ENCODE results near the gene INMT. TPM values are rescaled to one million over a fixed set of nuclear protein-coding genes. Genes with fewer than 3 reads are reported as not detected.
A peak's percentile ranks its signal among the peaks of the same experiment; 100 is the strongest.

Gene INMT
- total and polyA plus RNA-seq, 4 donors: 0.84 to 130 (median 28.6) TPM

- H3K9me3 ChIP-seq (ENCODE audit: control insufficient read depth in 4 of 4, low read length in 3 of 4): no peaks in the 10 kb centered on the region
- no peak overlapping the region for H3K27ac ChIP-seq (ENCODE audit: low read depth in 1 of 2, low read length in 2 of 2)
- TF ChIP-seq CTCF (IDR thresholded peaks at IDR 0.05; ENCODE audit: low read depth, low read length, missing input control): no peak
- peak; percentile 57 to 62 for TF ChIP-seq RAD21 (IDR thresholded peaks at IDR 0.05)
- TF ChIP-seq MAX (IDR thresholded peaks at IDR 0.05): no peak
- TF ChIP-seq HNF4G (IDR thresholded peaks at IDR 0.05): no peak
- H3K9ac ChIP-seq (ENCODE audit: low read depth in 1 of 2, low read length in 2 of 2): no peak overlapping the region
- H3K4me3 ChIP-seq (ENCODE audit: low read depth in 1 of 3, low read length in 3 of 3): no peak overlapping the region
- WGBS: 72% methylated on average over 8 of the region's 8 CpGs
- no peaks in the 10 kb centered on the region for H3K4me1 ChIP-seq (ENCODE audit: control insufficient read depth in 4 of 4, insufficient read depth in 4 of 4, low read length in 3 of 4)
- H3K27me3 ChIP-seq (ENCODE audit: control insufficient read depth in 4 of 4, insufficient read depth in 4 of 4, low read length in 3 of 4): no peaks in the 10 kb centered on the region
- DNase-seq (ENCODE audit: low spot score): no peak
- H3K36me3 ChIP-seq (ENCODE audit: control insufficient read depth in 4 of 4, insufficient read depth in 3 of 4, low read depth in 1 of 4, low read length in 3 of 4): no peaks in the 10 kb centered on the region
Observed at GRCh38 chr7:30743371-30744074, 8.4 kb upstream of the INMT start.

GRCh38 chr7:30744075-30744417 lies 7.9 kb upstream of the INMT start:
- TF ChIP-seq RXRA (IDR thresholded peaks at IDR 0.05): no peak
- TF ChIP-seq GABPA (IDR thresholded peaks at IDR 0.05 in 1 of 2, conservative IDR thresholded peaks at IDR 0.05 in 1 of 2): no peak
- TF ChIP-seq FOXA1 (IDR thresholded peaks at IDR 0.05): no peak

GRCh38 chr7:30745261-30745941 lies 6.5 kb upstream of the INMT start:
- no peak overlapping the region for H3K4me3 ChIP-seq (ENCODE audit: low read depth in 1 of 3, low read length in 3 of 3)
- TF ChIP-seq TAF1 (conservative IDR thresholded peaks at IDR 0.05) (no peak), MAX (IDR thresholded peaks at IDR 0.05) (no peak), REST (IDR thresholded peaks at IDR 0.05) (no peak), CTCF (IDR thresholded peaks at IDR 0.05; ENCODE audit: low read depth, low read length, missing input control) (no peak), YY1 (IDR thresholded peaks at IDR 0.05) (no peak), FOXA2 (IDR thresholded peaks at IDR 0.05) (no peak), EGR1 (IDR thresholded peaks at IDR 0.05; ENCODE audit: low read depth in 2 of 2) (no peak), SP1 (IDR thresholded peaks at IDR 0.05) (no peak), RAD21 (IDR thresholded peaks at IDR 0.05) (no peak), FOXA1 (IDR thresholded peaks at IDR 0.05) (no peak), HNF4G (IDR thresholded peaks at IDR 0.05) (no peak), JUND (IDR thresholded peaks at IDR 0.05) (no peak), ATF3 (IDR thresholded peaks at IDR 0.05) (no peak)
- no peaks in the 10 kb centered on the region for H3K9me3 ChIP-seq (ENCODE audit: control insufficient read depth in 4 of 4, low read length in 3 of 4)
- no peaks in the 10 kb centered on the region for H3K36me3 ChIP-seq (ENCODE audit: control insufficient read depth in 4 of 4, insufficient read depth in 3 of 4, low read depth in 1 of 4, low read length in 3 of 4)
- DNase-seq (ENCODE audit: low spot score): no peak
- no peaks in the 10 kb centered on the region for H3K27me3 ChIP-seq (ENCODE audit: control insufficient read depth in 4 of 4, insufficient read depth in 4 of 4, low read length in 3 of 4)
- no peak overlapping the region for H3K9ac ChIP-seq (ENCODE audit: low read depth in 1 of 2, low read length in 2 of 2)
- WGBS: 87% methylated on average over 6 of the region's 6 CpGs
- H3K4me1 ChIP-seq (ENCODE audit: control insufficient read depth in 4 of 4, insufficient read depth in 4 of 4, low read length in 3 of 4): no peaks in the 10 kb centered on the region
- H3K27ac ChIP-seq (ENCODE audit: low read depth in 1 of 2, low read length in 2 of 2): no peak overlapping the region

More at GRCh38 chr7:30744075-30744417, 7.9 kb upstream of the INMT start:
- no peak overlapping the region for H3K27ac ChIP-seq (ENCODE audit: low read depth in 1 of 2, low read length in 2 of 2)
- WGBS: 90% methylated on average over 12 of the region's 12 CpGs
- no peaks in the 10 kb centered on the region for H3K9me3 ChIP-seq (ENCODE audit: control insufficient read depth in 4 of 4, low read length in 3 of 4)
- no peak overlapping the region for H3K4me3 ChIP-seq (ENCODE audit: low read depth in 1 of 3, low read length in 3 of 3)
- no peak overlapping the region for H3K9ac ChIP-seq (ENCODE audit: low read depth in 1 of 2, low read length in 2 of 2)
- no peak for DNase-seq (ENCODE audit: low spot score)
- H3K4me1 ChIP-seq (ENCODE audit: control insufficient read depth in 4 of 4, insufficient read depth in 4 of 4, low read length in 3 of 4): no peaks in the 10 kb centered on the region
- no peaks in the 10 kb centered on the region for H3K36me3 ChIP-seq (ENCODE audit: control insufficient read depth in 4 of 4, insufficient read depth in 3 of 4, low read depth in 1 of 4, low read length in 3 of 4)
- H3K27me3 ChIP-seq (ENCODE audit: control insufficient read depth in 4 of 4, insufficient read depth in 4 of 4, low read length in 3 of 4): no peaks in the 10 kb centered on the region
